NCI-H1694 (cell line): ENCODE measurements around the gene SECISBP2L.
A peak's percentile ranks its signal among the peaks of the same experiment; 100 is the strongest.
"Not testable (repeated sequence)": the region's sequence is repeated elsewhere in the genome, so short reads cannot be mapped to it uniquely, and the experiment has no call there.

Source experiments
- DNase-seq: peaks from one replicate; lab custom pipeline; 2025; lab: John Stamatoyannopoulos, UW

The SECISBP2L gene

GRCh38 chr15:48992545-48992944 is 53.7 kb downstream of the SECISBP2L start:
- no peak for DNase-seq

GRCh38 chr15:48992096-48992495 is 54.1 kb downstream of the SECISBP2L start:
- DNase-seq, result no peak

GRCh38 chr15:48989170-48989569 is 57.1 kb downstream of the SECISBP2L start:
- no peak for DNase-seq

- DNase-seq, result no peak
Measured at GRCh38 chr15:48987142-48987541, 59.1 kb downstream of the SECISBP2L start.

- DNase-seq, result no peak
Measured at GRCh38 chr15:48986240-48986639, 60.0 kb downstream of the SECISBP2L start.

GRCh38 chr15:48985516-48985915 is 60.7 kb downstream of the SECISBP2L start:
- no peak for DNase-seq

GRCh38 chr15:48984811-48985352 is 61.4 kb downstream of the SECISBP2L start:
- no peak for DNase-seq

- DNase-seq, result no peak
Measured at GRCh38 chr15:48984021-48984710, 62.1 kb downstream of the SECISBP2L start.

GRCh38 chr15:48983300-48983699 is 62.9 kb downstream of the SECISBP2L start:
- DNase-seq, result no peak

- DNase-seq, result no peak
Measured at GRCh38 chr15:48981941-48982340, 64.3 kb downstream of the SECISBP2L start.

GRCh38 chr15:48978638-48979037 is 67.6 kb downstream of the SECISBP2L start:
- no peak for DNase-seq

GRCh38 chr15:48976444-48977088 is 69.7 kb downstream of the SECISBP2L start:
- no peak for DNase-seq

- peak; percentile 61 for DNase-seq
Measured at GRCh38 chr15:48975472-48976419, 70.5 kb downstream of the SECISBP2L start.

- no peak for DNase-seq
Measured at GRCh38 chr15:48974882-48975281, 71.4 kb downstream of the SECISBP2L start.

- no peak for DNase-seq
Measured at GRCh38 chr15:48972750-48973503, 73.3 kb downstream of the SECISBP2L start.

GRCh38 chr15:48970926-48971325 is 75.3 kb downstream of the SECISBP2L start:
- not testable (repeated sequence) for DNase-seq

- no peak for DNase-seq
Measured at GRCh38 chr15:48968066-48968465, 78.2 kb downstream of the SECISBP2L start.

- DNase-seq, result no peak
Measured at GRCh38 chr15:48967336-48967735, 78.9 kb downstream of the SECISBP2L start.

- DNase-seq, result no peak
Measured at GRCh38 chr15:48966595-48967301, 79.5 kb downstream of the SECISBP2L start.

GRCh38 chr15:48965972-48966371 is 80.3 kb downstream of the SECISBP2L start:
- DNase-seq, result no peak

- DNase-seq, result no peak
Measured at GRCh38 chr15:48964898-48965297, 81.3 kb downstream of the SECISBP2L start.
